HepG2 (cell line): Measurements from ENCODE around the gene PDE9A. TPM values are rescaled to one million over a fixed set of nuclear protein-coding genes. Genes with fewer than 3 reads are reported as not detected.

Experiments used
- FIP1L1 ChIP-seq: fragments of 200-400 bp; formaldehyde crosslinking; IDR thresholded peaks from 2 replicates; pipeline ENCODE4 v1.6.1; 2018; ENCODE audit warnings: low read depth, mild to moderate bottlenecking, low read length, moderate library complexity, borderline replicate concordance; ENCODE audit not compliant: insufficient read depth
- FOXM1 ChIP-seq: sonication (generic); formaldehyde crosslinking; IDR thresholded peaks from 2 replicates; pipeline ENCODE4 v1.5.0; 2020; ENCODE audit warnings: missing genetic modification reagents
- FOXP1 ChIP-seq, 2 experiments: fragments of 450-650 bp in 1 of 2; IDR thresholded peaks; 2 replicates each; pipeline ENCODE4 v1.6.1; 2017 to 2018; ENCODE audit warnings: antibody characterized with exemption in 1 of 2
- HOXA9 ChIP-seq: sonication (generic); formaldehyde crosslinking; IDR thresholded peaks from 2 replicates; pipeline ENCODE4 v1.8.1; 2022; ENCODE audit warnings: missing genetic modification reagents, mild to moderate bottlenecking, moderate library complexity, borderline replicate concordance
- MTA1 ChIP-seq: sonication (generic); formaldehyde crosslinking; IDR thresholded peaks from 2 replicates; pipeline ENCODE4 v1.4.0; 2020; ENCODE audit warnings: missing genetic modification reagents, mild to moderate bottlenecking, borderline replicate concordance
- NR2F2 ChIP-seq: IDR thresholded peaks from 2 replicates; pipeline ENCODE4 v1.6.1; 2012; ENCODE audit warnings: low read depth, inconsistent platforms, borderline replicate concordance
- PCBP2 ChIP-seq: fragments of 200-400 bp; formaldehyde crosslinking; optimal IDR thresholded peaks from 2 replicates; pipeline ENCODE3; 2018; ENCODE audit warnings: low read length, low read depth; ENCODE audit not compliant: poor library complexity, severe bottlenecking
- PHF8 ChIP-seq: sonication (generic); formaldehyde crosslinking; IDR thresholded peaks from 2 replicates; pipeline ENCODE4 v1.5.0; 2020; ENCODE audit warnings: missing genetic modification reagents
- PLRG1 ChIP-seq: fragments of 450-650 bp; conservative IDR thresholded peaks from 2 replicates; pipeline ENCODE4 v1.6.1; 2016
- RBM39 ChIP-seq: fragments of 200-400 bp; formaldehyde crosslinking; IDR thresholded peaks from one replicate; pipeline ENCODE4 v1.6.1; 2018; ENCODE audit warnings: antibody characterized with exemption, mild to moderate bottlenecking, low read depth, low read length; ENCODE audit not compliant: poor library complexity, severe bottlenecking
- SYNCRIP ChIP-seq: fragments of 200-400 bp; formaldehyde crosslinking; IDR thresholded peaks from 2 replicates; pipeline ENCODE4 v1.6.1; 2018; ENCODE audit warnings: mild to moderate bottlenecking, low read depth, low read length; ENCODE audit not compliant: insufficient read depth
- ZNF232 ChIP-seq: sonication (generic); formaldehyde crosslinking; IDR thresholded peaks from 2 replicates; pipeline ENCODE4 v1.4.0; 2020; ENCODE audit warnings: missing genetic modification reagents, borderline replicate concordance
- ZNF331 ChIP-seq: sonication (generic); formaldehyde crosslinking; IDR thresholded peaks from 2 replicates; pipeline ENCODE4 v1.4.0; 2020; ENCODE audit warnings: missing genetic modification reagents
- ZNF841 ChIP-seq: sonication (generic); formaldehyde crosslinking; IDR thresholded peaks from 2 replicates; pipeline ENCODE4 v1.8.1; 2023; ENCODE audit warnings: missing genetic modification reagents, borderline replicate concordance
- ZSCAN20 ChIP-seq: sonication (generic); formaldehyde crosslinking; IDR thresholded peaks from 2 replicates; pipeline ENCODE4 v1.4.0; 2020; ENCODE audit warnings: missing genetic modification reagents, mild to moderate bottlenecking, borderline replicate concordance
- polyA plus RNA-seq, 8 experiments: library from polyadenylated mRNA; depleted of rRNA in 3 of 8; stranded (reverse) in 7 of 8; unstranded in 1 of 8; fragments of >200 nt; fragmentation: Illumina TruSeq in 4 of 8; extraction: Trizol in 4 of 8; gene quantifications; 2 replicates each; pipeline versions ENCODE4 v1.2.1 to v1.2.3, GENCODE V29; 2011 to 2016; ENCODE audit warnings: low read depth in 4 of 8, missing spikeins in 1 of 8, mixed read lengths in 1 of 8; ENCODE audit not compliant: insufficient read depth in 1 of 8
- total RNA-seq, 5 experiments: library from RNA; depleted of rRNA; stranded (reverse); fragments of >200 nt; fragmentation: Illumina TruSeq; extraction: Trizol; gene quantifications; 2 replicates each; pipeline ENCODE4 v1.2.3, GENCODE V29; 2016; ENCODE audit warnings: low read depth in 1 of 5
- TF ChIP-seq, protein P1 (sequence below): sonication (generic); formaldehyde crosslinking; IDR thresholded peaks from 2 replicates; pipeline ENCODE4 v1.8.1; 2023; ENCODE audit warnings: mild to moderate bottlenecking, missing genetic modification reagents
- TF ChIP-seq, protein P2 (sequence below): sonication (generic); formaldehyde crosslinking; conservative IDR thresholded peaks from 2 replicates; pipeline ENCODE4 v1.8.0; 2022; ENCODE audit warnings: missing genetic modification reagents
- TF ChIP-seq, protein P3 (sequence below): sonication (generic); formaldehyde crosslinking; IDR thresholded peaks from 2 replicates; pipeline ENCODE4 v1.4.0; 2020; ENCODE audit warnings: missing genetic modification reagents
- TF ChIP-seq, protein P4 (sequence below): sonication (generic); formaldehyde crosslinking; conservative IDR thresholded peaks from 2 replicates; pipeline ENCODE4 v1.8.0; 2022; ENCODE audit warnings: mild to moderate bottlenecking, moderate library complexity, missing genetic modification reagents

The PDE9A gene
- total and polyA plus RNA-seq, 2 of the 13 experiments (the other 11 are each of a cell fraction or from before 2014, with no cell fraction given), result 4.6 to 19.7 TPM

DNA sequence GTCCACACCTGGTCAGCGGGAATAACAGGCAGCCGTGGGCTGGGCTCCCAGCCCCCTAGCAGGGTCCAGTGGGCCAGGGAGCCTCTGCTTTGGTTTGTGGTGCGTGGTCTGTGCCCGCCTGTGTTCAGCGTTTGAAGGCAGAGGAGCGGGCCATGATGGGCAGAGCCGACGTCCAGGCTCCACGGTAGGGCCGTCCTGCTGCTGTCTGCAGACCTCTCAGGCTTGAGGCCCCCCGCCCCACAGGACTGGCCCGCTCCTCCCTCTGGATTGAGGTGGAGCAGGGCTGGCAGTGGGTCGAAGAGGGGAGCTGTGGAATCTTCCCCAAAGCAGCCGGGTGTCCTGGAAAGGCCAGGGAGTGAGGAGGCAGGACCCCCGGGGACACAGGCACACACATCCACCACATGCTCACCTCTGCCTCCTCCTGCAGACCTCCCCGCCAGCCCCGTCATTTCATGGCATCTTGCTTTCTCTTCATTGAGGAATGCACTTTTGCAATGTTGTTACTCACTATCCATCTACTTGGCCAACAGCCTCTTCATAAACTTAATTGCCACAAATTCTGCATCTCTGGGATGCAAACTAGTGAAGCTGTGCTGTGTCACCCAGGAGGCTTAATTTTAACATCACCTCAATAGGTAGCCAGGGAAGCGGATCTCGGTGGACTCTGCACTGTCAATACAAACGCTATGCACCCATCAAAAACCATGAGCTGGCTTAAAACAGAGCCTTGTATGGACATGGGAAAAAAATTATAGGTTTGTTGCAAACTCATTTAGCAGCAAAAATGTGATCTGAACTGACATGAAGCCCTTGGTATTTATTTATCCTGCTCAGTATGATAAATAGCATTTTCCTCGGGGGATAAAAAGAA is 85.9 kb downstream of the PDE9A start (continued):
- TF ChIP-seq PHF8 (CRISPR knock-in tag) (peak; percentile 37), FOXP1 (IDR thresholded peaks at IDR 0.05) (no peak), FOXP1 (CRISPR knock-in tag; IDR thresholded peaks at IDR 0.05) (no peak), RBM39 (no peak), FIP1L1 (no peak), PCBP2 (no peak), ZNF841 (CRISPR knock-in tag) (no peak), ZNF232 (CRISPR knock-in tag) (no peak), NR2F2 (no peak), ZSCAN20 (CRISPR knock-in tag) (no peak), HOXA9 (CRISPR knock-in tag) (no peak), ZNF331 (CRISPR knock-in tag) (peak; percentile 35; the same call in 1 of the 2 replicates), MTA1 (peak; percentile 42; the same call in 1 of the 2 replicates), PLRG1 (no peak), SYNCRIP (no peak), FOXM1 (CRISPR knock-in tag) (no peak)
- TF ChIP-seq, protein P1, sequence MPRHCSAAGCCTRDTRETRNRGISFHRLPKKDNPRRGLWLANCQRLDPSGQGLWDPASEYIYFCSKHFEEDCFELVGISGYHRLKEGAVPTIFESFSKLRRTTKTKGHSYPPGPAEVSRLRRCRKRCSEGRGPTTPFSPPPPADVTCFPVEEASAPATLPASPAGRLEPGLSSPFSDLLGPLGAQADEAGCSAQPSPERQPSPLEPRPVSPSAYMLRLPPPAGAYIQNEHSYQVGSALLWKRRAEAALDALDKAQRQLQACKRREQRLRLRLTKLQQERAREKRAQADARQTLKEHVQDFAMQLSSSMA (CRISPR knock-in tag), result no peak
- TF ChIP-seq, protein P2, sequence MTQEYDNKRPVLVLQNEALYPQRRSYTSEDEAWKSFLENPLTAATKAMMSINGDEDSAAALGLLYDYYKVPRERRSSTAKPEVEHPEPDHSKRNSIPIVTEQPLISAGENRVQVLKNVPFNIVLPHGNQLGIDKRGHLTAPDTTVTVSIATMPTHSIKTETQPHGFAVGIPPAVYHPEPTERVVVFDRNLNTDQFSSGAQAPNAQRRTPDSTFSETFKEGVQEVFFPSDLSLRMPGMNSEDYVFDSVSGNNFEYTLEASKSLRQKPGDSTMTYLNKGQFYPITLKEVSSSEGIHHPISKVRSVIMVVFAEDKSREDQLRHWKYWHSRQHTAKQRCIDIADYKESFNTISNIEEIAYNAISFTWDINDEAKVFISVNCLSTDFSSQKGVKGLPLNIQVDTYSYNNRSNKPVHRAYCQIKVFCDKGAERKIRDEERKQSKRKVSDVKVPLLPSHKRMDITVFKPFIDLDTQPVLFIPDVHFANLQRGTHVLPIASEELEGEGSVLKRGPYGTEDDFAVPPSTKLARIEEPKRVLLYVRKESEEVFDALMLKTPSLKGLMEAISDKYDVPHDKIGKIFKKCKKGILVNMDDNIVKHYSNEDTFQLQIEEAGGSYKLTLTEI (CRISPR knock-in tag), result no peak
- TF ChIP-seq, protein P3, sequence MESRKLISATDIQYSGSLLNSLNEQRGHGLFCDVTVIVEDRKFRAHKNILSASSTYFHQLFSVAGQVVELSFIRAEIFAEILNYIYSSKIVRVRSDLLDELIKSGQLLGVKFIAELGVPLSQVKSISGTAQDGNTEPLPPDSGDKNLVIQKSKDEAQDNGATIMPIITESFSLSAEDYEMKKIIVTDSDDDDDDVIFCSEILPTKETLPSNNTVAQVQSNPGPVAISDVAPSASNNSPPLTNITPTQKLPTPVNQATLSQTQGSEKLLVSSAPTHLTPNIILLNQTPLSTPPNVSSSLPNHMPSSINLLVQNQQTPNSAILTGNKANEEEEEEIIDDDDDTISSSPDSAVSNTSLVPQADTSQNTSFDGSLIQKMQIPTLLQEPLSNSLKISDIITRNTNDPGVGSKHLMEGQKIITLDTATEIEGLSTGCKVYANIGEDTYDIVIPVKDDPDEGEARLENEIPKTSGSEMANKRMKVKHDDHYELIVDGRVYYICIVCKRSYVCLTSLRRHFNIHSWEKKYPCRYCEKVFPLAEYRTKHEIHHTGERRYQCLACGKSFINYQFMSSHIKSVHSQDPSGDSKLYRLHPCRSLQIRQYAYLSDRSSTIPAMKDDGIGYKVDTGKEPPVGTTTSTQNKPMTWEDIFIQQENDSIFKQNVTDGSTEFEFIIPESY (CRISPR knock-in tag), result peak; percentile 60
- TF ChIP-seq, protein P4, sequence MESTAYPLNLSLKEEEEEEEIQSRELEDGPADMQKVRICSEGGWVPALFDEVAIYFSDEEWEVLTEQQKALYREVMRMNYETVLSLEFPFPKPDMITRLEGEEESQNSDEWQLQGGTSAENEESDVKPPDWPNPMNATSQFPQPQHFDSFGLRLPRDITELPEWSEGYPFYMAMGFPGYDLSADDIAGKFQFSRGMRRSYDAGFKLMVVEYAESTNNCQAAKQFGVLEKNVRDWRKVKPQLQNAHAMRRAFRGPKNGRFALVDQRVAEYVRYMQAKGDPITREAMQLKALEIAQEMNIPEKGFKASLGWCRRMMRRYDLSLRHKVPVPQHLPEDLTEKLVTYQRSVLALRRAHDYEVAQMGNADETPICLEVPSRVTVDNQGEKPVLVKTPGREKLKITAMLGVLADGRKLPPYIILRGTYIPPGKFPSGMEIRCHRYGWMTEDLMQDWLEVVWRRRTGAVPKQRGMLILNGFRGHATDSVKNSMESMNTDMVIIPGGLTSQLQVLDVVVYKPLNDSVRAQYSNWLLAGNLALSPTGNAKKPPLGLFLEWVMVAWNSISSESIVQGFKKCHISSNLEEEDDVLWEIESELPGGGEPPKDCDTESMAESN (CRISPR knock-in tag), result no peak
